Neural cell (in vitro differentiated cells): ENCODE data around the gene DGLUCY.

Experiments used
- CTCF ChIP-seq: fragments of 450-650 bp; IDR thresholded peaks from 2 replicates; pipeline ENCODE4 v1.5.1; 2014; ENCODE audit warnings: antibody characterized with exemption, mild to moderate bottlenecking, moderate library complexity; ENCODE audit not compliant: poor library complexity, severe bottlenecking
- EZH2 ChIP-seq: fragments of 200-600, 300-800 bp; shearing (Covaris generic), sonication (generic); IDR thresholded peaks from 2 replicates; pipeline ENCODE4 v1.6.1; 2014; ENCODE audit warnings: antibody characterized with exemption, low read length, borderline replicate concordance, mild to moderate bottlenecking; ENCODE audit not compliant: insufficient read depth, poor library complexity, severe bottlenecking
- TAF1 ChIP-seq: IDR thresholded peaks from 2 replicates; pipeline ENCODE4 v1.6.1; 2012; ENCODE audit warnings: low read depth

GRCh38 chr14:91218014-91218413, 104.1 kb downstream of the DGLUCY start:
- TF ChIP-seq EZH2 (no peak), CTCF (no peak), TAF1 (no peak)
